HG03159 (cell line): Measurements from ENCODE around the gene ERC2.

Source experiments
- ATAC-seq: cut with Tn5 transposase; IDR thresholded peaks from one replicate; pipeline ENCODE4 v1.9.1; 2021; ENCODE audit warnings: mild to moderate bottlenecking, moderate library complexity; ENCODE audit not compliant: unreplicated experiment

The ERC2 gene

DNA sequence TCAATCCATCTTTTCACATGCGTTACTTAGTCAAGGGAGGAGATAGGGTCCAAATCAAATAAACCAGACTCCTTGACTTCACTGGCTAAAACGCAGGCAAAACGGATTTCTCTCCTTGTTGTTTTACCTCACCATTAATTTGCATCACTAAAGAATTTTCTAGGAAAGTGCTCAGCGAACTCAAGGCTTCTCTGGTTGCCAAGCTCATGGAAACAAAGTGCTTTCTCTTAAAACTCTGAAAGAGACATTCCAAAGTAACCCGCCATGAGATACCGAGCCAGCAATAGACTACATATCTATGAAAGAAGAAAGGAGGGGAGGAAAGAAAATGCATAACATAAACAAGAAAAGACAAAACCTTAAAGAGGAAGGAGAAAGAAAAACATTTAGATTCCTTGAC lies 769.4 kb downstream of the ERC2 start:
- ATAC-seq, result no peak

DNA sequence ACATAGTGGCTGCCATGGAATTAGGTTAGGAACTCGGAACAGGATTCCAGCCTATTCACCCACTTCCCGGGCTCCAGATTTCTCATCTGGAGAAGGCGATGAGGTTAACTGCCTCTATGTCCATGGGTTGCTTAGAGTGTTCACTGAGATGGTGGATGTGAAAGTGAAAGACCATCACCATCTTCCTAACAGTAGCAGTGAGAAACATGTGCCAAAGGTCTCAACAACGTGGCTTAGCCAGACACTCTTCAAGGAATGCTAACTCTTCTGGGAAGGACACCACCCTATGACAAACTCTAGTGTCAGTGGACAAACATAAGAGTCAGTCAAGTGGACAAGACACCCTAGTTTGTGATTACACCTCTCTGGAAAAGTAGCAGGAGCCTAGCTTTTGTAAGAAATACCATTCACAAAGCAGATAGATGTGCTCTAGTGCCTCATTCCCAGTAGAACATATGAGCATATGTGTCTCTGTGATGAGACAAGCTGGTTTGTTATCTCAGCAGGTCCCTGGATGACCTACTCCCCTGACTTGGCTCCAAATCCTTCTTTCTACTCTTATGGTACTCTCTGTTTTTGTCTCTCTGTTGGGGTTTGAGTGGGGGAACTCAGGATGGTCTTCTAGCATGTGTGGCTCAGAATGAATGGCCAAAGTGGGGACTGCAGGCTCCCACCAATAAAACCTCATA lies 770.9 kb downstream of the ERC2 start:
- no peak for ATAC-seq

DNA sequence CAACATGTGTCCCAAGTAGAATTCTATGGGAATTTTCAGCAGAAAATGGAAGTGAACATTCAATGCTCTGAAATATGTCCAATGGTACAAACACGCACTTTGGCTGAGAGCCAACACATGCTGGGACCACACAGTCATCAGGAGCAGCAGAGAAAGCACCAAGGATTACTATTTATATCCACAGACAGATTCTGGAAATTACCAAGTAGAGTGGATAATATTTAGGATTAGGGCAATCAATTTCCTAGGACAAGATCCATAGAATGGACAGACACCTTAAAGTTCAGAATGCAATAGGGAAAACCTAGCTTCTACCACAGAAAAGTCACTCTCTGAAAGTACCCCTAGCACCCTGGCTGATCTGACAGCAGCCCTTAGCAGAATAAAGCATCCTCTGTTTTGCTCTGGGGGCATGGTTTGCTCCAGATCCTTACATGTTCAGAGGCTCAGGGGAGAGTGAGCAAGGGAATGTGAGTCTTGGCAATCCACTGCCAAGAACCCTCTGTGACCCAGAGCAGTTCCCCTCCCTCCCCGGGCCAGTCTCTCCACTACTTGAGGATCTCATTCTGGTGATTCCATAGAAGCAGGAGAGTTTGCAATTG lies 775.2 kb downstream of the ERC2 start:
- ATAC-seq, result no peak

DNA sequence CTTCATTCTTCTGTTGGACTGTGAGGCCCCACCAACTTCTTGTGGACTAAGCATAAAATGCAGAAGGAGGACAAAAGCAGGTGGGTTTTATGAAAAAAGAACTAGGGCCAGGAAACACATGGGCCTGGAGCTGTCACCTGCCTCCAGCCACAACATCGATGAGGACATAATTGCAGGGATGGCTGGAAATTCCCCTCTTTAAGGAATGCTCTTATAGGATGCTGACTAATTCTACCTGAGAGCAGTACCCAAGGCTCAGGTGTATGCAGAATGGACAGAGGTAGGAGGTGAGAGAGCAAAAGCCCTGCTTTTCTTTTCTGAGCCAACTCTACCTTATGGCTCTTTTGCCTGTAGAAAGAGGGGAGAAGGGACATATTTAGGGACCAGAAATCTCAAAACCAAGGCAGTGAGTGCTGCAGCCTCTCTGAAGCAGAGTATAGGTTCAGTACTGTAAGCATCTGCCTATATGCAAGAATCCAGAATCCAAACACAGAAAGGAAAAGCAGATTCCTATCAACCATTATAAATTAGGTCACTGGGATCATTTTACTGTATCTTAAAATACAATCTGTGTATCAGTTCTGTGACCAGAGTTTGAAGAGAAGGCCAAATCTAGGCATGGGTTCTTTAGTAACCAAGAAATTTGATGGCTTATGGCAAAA lies 775.8 kb downstream of the ERC2 start:
- no peak for ATAC-seq

DNA sequence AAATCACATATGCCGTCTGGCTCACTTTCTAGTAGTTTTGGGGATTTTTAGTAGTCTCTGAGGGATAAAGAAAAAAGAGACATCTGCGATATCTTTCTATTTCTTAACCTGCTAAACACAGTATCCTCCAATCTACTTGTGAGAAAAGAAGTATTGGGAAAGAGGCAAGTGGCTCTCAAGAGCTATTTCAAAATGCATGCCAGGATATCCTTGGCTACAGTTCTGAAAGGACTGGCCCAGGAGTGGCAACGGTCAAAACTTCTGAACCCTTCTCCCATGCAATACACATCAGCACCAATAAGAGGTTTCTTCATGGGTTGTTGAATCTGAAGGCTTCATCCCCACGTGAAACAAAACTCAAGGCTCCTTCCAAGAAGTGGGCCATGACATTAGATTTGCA lies 777.1 kb downstream of the ERC2 start:
- no peak for ATAC-seq

DNA sequence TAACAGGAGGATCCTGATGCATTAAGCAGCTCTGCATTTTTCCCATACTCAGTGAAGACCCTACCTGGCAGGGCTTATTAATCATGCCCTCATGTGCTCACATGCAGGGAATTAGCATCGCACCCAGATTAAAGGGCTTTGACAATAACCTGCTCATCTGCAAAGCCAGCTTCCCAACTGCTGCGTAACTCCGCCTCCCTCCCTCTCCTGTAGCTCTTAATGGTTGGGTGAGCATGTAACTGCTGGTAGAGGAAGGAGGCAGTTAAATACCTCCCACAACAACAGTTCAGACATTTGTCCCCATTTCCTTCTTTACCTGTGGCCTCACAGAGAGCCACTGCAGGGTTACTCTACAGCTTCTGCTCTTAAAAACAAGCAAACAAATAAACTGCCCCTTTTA lies 777.5 kb downstream of the ERC2 start:
- no peak for ATAC-seq

DNA sequence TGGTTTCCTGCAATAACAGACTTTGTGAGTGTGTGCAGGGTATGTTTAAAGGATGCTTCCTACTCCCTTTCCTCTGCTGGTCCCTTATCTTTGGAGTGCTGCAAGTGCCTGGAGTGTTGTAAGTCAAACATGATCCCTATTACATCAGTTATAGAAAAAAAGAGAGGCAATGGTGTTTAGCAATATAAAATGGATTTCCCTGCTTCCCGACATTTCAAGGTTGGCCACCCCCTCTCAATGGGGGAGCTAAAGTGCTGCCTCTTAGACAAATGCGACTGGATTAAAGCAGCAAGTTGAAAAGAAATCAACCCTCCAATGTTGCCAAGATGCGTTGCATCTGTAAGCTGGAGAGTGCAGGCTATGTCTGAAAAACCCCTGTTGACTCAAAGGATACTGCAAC lies 778.1 kb downstream of the ERC2 start:
- ATAC-seq, result no peak

DNA sequence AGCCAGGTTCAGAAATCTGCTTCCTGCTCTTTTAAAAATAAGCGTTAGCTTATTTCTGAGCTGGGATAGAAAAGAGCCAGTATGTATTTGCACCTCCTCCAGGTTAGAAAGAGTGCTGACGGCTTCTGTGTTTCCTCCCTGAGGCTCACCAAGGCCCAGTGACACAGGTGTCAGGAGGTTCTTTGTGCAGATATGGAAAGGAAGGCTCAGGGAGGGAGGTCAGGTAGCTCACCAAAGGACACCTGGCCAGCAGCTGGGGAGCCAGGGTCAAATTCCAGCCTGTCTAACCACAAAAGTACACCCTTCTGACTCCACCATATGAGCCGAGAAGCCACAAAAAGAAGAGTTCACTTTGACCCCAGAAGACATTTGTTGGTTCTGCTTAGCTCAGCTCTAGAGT lies 780.1 kb downstream of the ERC2 start:
- no peak for ATAC-seq

DNA sequence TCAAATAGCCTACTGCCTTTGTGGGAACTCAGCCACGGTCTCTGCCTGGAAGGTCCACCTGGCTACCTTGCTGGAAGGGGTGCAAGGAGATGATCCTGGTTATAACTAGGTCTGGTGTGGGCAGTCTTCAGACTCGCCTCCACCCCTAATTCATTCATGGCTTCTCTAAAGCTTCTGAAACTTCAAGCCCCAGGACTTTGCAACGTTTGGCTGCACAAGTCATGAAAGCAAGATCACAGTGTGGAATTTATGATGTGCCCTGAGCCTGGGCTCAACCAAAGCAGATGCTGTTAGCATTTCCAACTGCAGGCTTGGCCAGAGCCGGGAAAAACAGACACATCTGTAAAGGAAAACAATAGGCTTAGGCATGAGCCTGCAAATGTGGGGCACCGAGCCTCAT lies 780.7 kb downstream of the ERC2 start:
- ATAC-seq, result no peak

DNA sequence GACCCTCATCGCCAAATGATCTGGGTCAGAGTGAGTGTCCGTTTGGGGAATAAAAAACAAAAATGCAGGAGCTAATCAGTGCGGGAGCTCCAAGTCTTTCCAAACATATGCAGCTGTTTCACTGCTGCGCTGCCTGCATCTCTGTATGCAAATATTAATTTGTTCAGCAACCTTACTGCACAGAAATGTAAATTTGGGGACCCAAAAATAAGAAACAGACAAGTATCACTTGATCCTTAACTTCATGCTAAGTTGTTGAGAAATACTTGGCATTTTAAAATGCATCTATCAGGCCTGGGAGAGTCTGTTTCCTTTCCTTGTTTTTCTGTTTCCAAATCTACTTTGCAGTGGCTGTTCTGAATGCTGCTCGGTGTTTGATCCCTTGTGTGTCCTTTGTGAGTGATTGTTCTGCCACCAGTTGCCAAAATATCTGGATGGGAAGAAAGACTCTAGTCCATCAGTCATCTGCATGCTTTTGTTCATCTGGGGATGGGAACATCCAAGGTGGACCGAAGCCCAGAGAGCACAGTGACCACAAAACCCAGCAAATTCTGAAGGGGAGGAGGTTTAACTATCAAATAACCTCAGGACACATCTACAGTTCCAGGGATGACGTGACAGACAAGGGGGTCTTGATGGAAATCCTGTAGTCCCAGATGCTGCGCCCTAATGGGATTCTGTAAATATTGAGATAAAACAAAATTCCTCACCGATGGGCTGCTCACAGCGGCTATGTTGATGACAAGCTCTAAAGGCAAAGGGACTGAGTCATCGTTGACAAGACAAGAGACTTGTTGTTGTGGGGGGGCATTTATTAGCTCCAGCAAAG lies 781.6 kb downstream of the ERC2 start:
- no peak for ATAC-seq

DNA sequence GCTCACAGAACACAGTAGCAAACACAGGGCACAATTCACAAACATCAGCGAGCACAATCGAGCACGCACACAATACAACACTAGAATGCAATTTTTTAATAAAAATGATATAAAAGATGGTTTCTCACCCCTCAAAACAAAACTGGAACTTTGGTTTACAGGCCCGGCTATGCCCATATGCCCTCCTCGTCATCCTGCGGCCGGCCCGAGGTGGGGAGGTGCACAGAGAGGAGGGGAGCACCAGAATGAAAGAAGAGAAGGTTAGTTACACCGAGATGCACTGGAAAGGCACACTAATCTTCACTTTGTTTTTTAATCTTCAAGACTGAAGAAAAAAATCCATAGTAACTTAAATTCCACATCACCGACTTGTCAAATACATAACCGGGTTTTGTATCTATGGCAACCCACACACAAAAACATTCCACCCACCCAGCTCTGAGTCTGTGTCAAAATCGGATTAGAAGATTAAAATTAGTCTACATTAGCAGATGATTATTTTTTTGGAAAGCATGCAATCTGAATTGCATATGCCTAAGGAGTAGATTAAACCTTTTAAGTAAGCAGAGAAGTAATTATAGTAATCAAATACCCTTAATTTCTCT lies 784.5 kb downstream of the ERC2 start:
- no peak for ATAC-seq

DNA sequence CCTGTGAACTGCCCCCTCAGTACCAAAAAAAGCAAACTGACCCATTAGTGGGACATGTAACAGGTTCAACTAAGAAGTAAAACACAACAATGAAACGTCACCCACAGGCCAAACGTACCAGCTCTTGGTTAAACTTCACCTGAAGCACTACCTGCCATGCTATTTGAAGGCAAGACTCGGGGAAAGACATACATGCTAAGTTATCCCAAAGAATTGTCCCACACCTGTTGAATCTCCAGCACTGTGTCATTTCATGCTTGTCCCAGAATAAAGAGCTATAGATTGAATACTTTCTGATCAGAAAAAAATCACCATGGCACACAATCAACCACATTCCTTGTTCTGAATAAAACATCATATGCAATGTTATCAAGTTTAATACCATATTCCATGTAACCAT lies 785.8 kb downstream of the ERC2 start:
- no peak for ATAC-seq

DNA sequence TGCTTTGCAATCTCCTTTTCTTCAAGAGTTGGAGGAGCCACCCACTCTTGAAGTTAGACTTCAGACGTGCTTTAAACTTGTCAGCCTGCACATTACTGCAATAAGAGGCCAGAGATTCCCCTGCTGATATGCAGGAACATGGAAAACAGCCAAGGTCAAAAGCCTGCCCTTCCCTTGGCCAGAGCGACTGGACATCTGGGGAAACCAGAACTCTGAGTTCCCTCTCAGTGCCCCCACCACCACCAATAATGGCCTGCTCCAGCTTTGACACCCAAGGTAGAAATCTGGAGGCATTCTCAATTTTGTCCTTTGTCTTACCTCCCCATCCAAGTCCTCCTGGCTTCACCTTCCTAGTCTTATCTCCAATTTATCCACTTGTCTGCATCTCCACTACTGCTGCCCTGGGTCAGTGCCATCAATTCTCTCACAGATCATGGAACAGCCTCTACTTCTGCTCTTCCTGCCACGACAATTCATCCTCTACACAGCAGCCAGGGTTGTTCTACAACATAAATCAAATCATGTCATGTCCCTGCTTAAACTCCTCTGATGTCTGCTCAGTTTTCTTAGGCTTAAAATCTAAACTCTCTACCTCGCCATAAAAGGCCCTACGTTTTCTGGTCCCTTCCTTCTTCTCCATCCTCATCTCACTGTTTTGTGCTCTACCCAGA lies 789.6 kb downstream of the ERC2 start:
- no peak for ATAC-seq

DNA sequence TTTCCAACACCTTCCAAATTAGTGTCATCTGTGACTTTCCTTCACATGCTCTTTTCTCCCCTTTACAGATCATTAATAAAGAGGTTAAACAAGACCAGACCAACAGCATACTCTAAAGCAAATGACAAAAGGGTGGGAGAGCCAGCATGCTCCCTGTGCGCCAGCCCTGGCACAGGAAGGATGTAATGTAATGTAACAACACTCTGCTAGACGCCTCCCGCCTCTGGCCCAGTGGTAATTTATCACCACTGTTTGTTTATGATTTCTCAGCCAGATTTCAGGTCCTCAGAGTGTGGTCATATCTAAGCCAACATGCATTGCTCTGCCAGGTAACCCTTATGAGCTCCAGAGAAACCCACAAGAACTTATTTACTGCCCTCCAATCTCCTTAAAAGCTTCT lies 791.6 kb downstream of the ERC2 start:
- ATAC-seq, result no peak

DNA sequence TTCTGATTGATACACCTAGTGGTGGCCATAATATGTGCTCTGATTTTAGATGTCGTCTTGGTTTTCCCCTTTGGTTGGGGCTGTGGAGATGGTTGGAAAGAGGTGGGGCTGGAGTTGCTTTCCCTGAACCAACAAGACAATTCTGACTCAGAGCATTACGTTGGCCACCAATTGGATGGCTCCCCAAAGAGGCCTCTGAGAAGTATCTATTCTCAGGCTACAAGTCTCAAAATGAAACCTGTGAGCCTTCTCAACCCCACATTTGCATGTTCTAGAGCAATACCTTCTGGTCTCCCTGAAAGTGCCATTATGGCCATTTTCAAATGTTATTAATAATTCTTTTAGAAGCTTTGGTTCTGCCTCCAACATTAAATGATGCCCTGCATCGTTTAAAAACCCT lies 792.8 kb downstream of the ERC2 start:
- peak; percentile 100 for ATAC-seq

DNA sequence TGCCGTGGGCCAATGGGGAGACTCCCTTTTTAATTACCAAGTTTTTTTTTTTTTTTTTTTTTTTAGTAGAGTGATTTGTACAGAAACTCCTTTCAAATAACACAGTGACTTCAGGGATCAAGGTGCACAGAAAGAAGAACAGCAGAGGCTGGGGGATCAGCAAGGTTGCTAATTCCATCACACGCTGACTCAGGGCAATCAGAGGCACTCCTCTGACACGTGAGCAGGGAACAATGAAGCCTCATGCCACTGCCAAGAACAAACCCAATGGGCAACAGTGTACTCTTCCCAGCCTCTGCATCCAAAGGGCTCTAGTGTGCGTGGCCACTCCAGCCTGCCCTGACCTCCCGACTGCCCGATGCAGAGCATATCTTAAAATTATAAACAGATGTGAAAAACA lies 794.5 kb downstream of the ERC2 start:
- ATAC-seq, result no peak

DNA sequence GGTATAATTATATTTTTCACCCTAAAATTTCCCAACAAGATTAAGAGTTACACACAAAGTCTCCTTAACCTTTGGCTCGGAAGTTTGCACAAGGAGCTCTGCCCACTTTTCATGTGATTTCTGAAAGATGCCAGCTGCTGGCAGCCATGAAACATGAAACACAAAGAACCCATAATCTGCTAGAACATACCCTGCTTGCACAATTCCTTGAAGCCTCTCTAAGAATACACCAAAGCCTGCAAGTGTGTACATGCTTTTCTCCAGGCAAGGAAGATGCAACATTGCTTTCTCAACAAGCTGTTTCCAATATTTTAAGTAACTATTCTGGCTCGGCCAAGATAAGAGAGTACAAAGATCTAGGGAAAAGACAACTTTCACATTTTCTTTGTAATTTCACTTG lies 799.1 kb downstream of the ERC2 start:
- ATAC-seq, result no peak

DNA sequence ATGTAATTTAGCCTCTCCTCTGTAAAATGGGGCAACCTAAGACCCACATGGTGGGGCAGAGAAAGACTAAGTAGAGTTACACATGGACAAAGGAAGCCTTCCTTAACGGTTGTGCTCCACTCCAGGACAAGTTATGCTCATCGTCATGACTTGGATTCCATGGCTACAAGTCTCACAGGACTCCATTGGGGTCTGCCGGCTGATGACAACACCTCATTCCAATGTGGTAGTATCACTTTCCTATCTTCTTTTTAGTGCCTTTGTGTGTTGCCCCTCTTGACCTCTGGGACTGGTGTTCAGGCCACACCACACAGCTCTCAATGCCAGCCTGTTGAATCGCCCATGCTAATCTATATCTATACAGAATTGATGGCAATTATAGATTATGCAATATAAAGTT lies 799.9 kb downstream of the ERC2 start:
- ATAC-seq, result no peak

DNA sequence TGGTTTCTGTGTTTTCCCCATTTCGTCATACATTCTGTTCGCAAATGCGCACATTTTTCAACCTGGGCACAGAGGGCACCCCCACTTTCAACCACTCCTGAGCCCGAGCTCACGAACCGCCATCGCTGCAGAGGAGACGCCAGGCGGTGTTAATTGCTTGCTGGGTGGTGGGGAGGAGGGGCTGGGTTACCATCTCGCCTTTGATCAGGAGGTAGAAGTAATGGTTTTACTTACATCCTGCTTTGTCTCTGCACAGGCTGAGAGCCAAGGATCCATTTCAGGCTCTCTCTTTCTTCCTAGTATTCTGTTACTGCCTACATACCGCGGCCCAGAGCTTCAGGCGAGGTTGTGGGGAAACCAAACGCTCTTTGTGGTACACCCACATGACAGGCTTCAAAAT lies 803.9 kb downstream of the ERC2 start:
- ATAC-seq, result no peak

DNA sequence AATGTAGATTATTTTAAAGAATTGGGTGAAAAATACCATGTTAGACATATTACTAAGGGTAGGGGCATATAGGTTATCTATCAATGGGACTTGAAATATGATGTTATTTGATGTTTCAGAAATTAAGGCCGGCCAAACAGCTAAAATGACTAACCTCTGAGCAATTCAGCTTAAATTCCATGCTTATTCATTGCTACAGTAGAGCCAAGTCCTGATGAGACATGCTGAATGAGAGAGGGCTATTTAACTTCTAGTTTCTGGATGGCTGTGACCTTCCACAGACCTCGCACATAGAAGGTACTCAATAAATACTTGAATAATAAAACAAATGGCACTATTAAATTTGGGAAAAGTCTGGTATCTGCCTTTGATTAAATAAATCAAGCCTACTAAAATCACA lies 805.6 kb downstream of the ERC2 start:
- no peak for ATAC-seq

DNA sequence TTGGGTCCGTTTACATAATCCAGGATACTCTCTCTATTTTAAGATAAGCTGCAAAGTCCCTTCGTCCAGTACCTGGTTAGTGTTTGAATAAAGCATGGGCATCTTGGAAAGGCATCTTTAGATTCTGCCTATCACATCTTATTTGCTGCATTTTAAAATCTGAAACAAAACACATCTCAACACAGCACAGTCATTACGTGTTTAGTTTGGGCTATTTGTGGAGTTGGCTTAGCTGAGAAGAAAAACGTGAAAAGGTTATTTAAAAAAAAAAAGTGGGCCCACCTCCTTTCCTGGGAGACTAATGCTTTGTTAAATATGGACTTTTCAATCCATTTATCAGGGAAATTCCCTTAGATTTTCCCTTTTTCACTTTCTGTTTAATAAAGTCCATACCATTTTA lies 806.7 kb downstream of the ERC2 start:
- no peak for ATAC-seq
